HepG2 (cell line): ENCODE data around the gene PCGF2. TPM values are rescaled to one million over a fixed set of nuclear protein-coding genes. Genes with fewer than 3 reads are reported as not detected.

ENCODE experiments used
- AHR ChIP-seq: IDR thresholded peaks from 2 replicates; pipeline ENCODE4 v1.6.1; 2018; ENCODE audit warnings: missing genetic modification reagents, missing compliant biosample characterization
- BORCS8-MEF2B ChIP-seq: sonication (generic); formaldehyde crosslinking; IDR thresholded peaks from 2 replicates; pipeline ENCODE4 v1.8.0; 2022; ENCODE audit warnings: mild to moderate bottlenecking, missing genetic modification reagents
- BRD4 ChIP-seq: sonication (generic); formaldehyde crosslinking; IDR thresholded peaks from 2 replicates; pipeline ENCODE4 v1.4.0; 2020; ENCODE audit warnings: missing genetic modification reagents
- ELF3 ChIP-seq: IDR thresholded peaks from 2 replicates; pipeline ENCODE4 v1.6.1; 2016; ENCODE audit warnings: missing genetic modification reagents, missing compliant biosample characterization
- GTF3A ChIP-seq: sonication (generic); formaldehyde crosslinking; conservative IDR thresholded peaks from 2 replicates; pipeline ENCODE4 v1.4.0; 2020; ENCODE audit warnings: mild to moderate bottlenecking, missing genetic modification reagents
- KDM6A ChIP-seq: IDR thresholded peaks from 2 replicates; pipeline ENCODE4 v1.6.1; 2016; ENCODE audit warnings: low read depth
- MIXL1 ChIP-seq: IDR thresholded peaks from 2 replicates; pipeline ENCODE4 v1.6.1; 2016
- NFIC ChIP-seq: IDR thresholded peaks from 2 replicates; pipeline ENCODE4 v1.6.1; 2012; ENCODE audit warnings: mild to moderate bottlenecking, low read length, inconsistent platforms
- PAWR ChIP-seq: sonication (generic); formaldehyde crosslinking; IDR thresholded peaks from 2 replicates; pipeline ENCODE4 v1.4.0; 2020; ENCODE audit warnings: missing genetic modification reagents, mild to moderate bottlenecking, borderline replicate concordance
- PCBP2 ChIP-seq: fragments of 200-400 bp; formaldehyde crosslinking; optimal IDR thresholded peaks from 2 replicates; pipeline ENCODE3; 2018; ENCODE audit warnings: low read length, low read depth; ENCODE audit not compliant: poor library complexity, severe bottlenecking
- RNF2 ChIP-seq: fragments of 450-650 bp; conservative IDR thresholded peaks from 2 replicates; pipeline ENCODE4 v1.6.1; 2016; ENCODE audit warnings: low read depth
- SALL1 ChIP-seq: sonication (generic); formaldehyde crosslinking; IDR thresholded peaks from 2 replicates; pipeline ENCODE4 v1.8.0; 2022; ENCODE audit warnings: mild to moderate bottlenecking, missing genetic modification reagents
- SALL2 ChIP-seq: sonication (generic); formaldehyde crosslinking; IDR thresholded peaks from 2 replicates; pipeline ENCODE4 v1.8.1; 2023; ENCODE audit warnings: mild to moderate bottlenecking, missing genetic modification reagents, inconsistent platforms
- TARDBP ChIP-seq: sonication (generic); formaldehyde crosslinking; IDR thresholded peaks from 2 replicates; pipeline ENCODE4 v1.8.0; 2022; ENCODE audit warnings: mild to moderate bottlenecking, missing genetic modification reagents
- ZBTB7B ChIP-seq: sonication (generic); formaldehyde crosslinking; IDR thresholded peaks from 2 replicates; pipeline ENCODE4 v1.4.0; 2020; ENCODE audit warnings: missing genetic modification reagents
- ZFX ChIP-seq: sonication (generic); formaldehyde crosslinking; IDR thresholded peaks from 2 replicates; pipeline ENCODE4 v1.4.0; 2020; ENCODE audit warnings: mild to moderate bottlenecking, low read depth, missing genetic modification reagents, moderate library complexity
- ZNF253 ChIP-seq: sonication (generic); formaldehyde crosslinking; IDR thresholded peaks from 2 replicates; pipeline ENCODE4 v1.8.0; 2022; ENCODE audit warnings: mild to moderate bottlenecking, missing genetic modification reagents, borderline replicate concordance
- ZNF263 ChIP-seq: sonication (generic); formaldehyde crosslinking; IDR thresholded peaks from 2 replicates; pipeline ENCODE4 v1.4.0; 2020; ENCODE audit warnings: missing genetic modification reagents
- ZNF431 ChIP-seq: sonication (generic); formaldehyde crosslinking; IDR thresholded peaks from 2 replicates; pipeline ENCODE4 v1.9.0; 2022; ENCODE audit warnings: missing genetic modification reagents, low read depth, mild to moderate bottlenecking, borderline replicate concordance
- ZNF556 ChIP-seq: sonication (generic); formaldehyde crosslinking; IDR thresholded peaks from 2 replicates; pipeline ENCODE4 v1.4.0; 2020; ENCODE audit warnings: mild to moderate bottlenecking, missing genetic modification reagents, borderline replicate concordance
- ZNF670 ChIP-seq: sonication (generic); formaldehyde crosslinking; IDR thresholded peaks from 2 replicates; pipeline ENCODE4 v1.8.0; 2022; ENCODE audit warnings: mild to moderate bottlenecking, missing genetic modification reagents, borderline replicate concordance
- ZNF678 ChIP-seq: sonication (generic); formaldehyde crosslinking; IDR thresholded peaks from 2 replicates; pipeline ENCODE4 v1.4.0; 2020; ENCODE audit warnings: mild to moderate bottlenecking, missing genetic modification reagents
- ZNF713 ChIP-seq: sonication (generic); formaldehyde crosslinking; IDR thresholded peaks from 2 replicates; pipeline ENCODE4 v1.4.0; 2020; ENCODE audit warnings: mild to moderate bottlenecking, missing genetic modification reagents
- ZNF788 ChIP-seq: sonication (generic); formaldehyde crosslinking; IDR thresholded peaks from 2 replicates; pipeline ENCODE4 v1.5.0; 2020; ENCODE audit warnings: mild to moderate bottlenecking, missing genetic modification reagents, borderline replicate concordance
- polyA plus RNA-seq, 8 experiments: library from polyadenylated mRNA; depleted of rRNA in 3 of 8; stranded (reverse) in 7 of 8; unstranded in 1 of 8; fragments of >200 nt; fragmentation: Illumina TruSeq in 4 of 8; extraction: Trizol in 4 of 8; gene quantifications; 2 replicates each; pipeline versions ENCODE4 v1.2.1 to v1.2.3, GENCODE V29; 2011 to 2016; ENCODE audit warnings: low read depth in 4 of 8, missing spikeins in 1 of 8, mixed read lengths in 1 of 8; ENCODE audit not compliant: insufficient read depth in 1 of 8
- total RNA-seq, 5 experiments: library from RNA; depleted of rRNA; stranded (reverse); fragments of >200 nt; fragmentation: Illumina TruSeq; extraction: Trizol; gene quantifications; 2 replicates each; pipeline ENCODE4 v1.2.3, GENCODE V29; 2016; ENCODE audit warnings: low read depth in 1 of 5
- TF ChIP-seq, protein P1 (sequence below): IDR thresholded peaks from 2 replicates; pipeline ENCODE4 v1.6.1; 2016; ENCODE audit warnings: missing compliant biosample characterization, missing genetic modification reagents, borderline replicate concordance
- TF ChIP-seq, protein P2 (sequence below): sonication (generic); formaldehyde crosslinking; IDR thresholded peaks from 2 replicates; pipeline ENCODE4 v1.4.0; 2020; ENCODE audit warnings: mild to moderate bottlenecking, missing genetic modification reagents, borderline replicate concordance
- TF ChIP-seq, protein P3 (sequence below): IDR thresholded peaks from 2 replicates; pipeline ENCODE4 v1.6.1; 2016; ENCODE audit warnings: missing biosample characterization, missing genetic modification reagents, low read depth

Gene PCGF2
- total and polyA plus RNA-seq, 2 of the 13 experiments (the other 11 are each of a cell fraction or from before 2014, with no cell fraction given), result 11.6 to 29.4 TPM

DNA sequence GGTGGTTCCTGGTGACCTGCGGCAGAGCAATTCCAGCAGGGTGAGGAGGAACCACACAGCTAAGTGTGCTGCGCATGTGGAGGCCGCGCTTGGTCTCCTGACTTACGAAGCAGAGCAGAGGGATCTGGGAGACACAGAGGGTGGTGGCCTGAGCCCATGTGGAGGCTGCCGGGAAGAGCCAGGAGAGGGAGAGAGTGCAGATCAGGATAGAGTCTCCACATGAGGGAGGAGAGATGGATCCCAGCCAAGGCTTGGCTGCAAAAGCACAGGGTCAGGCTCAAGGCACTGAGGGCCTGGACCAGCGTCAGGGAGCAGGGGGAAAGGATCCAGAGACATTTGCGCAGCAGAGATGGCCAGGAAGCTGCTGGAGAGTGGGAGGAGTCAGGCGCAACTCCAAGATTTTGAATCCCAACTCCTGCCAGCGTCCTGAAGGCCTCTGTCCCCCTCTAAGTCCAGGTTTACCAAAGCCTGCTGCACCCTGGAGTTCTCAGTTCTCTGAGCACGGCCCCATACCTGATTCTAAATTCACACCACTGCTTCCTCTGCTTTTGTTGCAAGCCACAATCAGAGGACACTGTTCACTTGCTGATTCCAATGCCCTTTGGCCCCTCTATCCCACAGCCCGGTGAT lies 54.3 kb downstream of the PCGF2 start (continued):
- TF ChIP-seq, protein P1, sequence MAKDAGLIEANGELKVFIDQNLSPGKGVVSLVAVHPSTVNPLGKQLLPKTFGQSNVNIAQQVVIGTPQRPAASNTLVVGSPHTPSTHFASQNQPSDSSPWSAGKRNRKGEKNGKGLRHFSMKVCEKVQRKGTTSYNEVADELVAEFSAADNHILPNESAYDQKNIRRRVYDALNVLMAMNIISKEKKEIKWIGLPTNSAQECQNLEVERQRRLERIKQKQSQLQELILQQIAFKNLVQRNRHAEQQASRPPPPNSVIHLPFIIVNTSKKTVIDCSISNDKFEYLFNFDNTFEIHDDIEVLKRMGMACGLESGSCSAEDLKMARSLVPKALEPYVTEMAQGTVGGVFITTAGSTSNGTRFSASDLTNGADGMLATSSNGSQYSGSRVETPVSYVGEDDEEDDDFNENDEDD (CRISPR knock-in tag), result peak; percentile 32; the same call in 1 of the 2 replicates
- TF ChIP-seq, protein P2, sequence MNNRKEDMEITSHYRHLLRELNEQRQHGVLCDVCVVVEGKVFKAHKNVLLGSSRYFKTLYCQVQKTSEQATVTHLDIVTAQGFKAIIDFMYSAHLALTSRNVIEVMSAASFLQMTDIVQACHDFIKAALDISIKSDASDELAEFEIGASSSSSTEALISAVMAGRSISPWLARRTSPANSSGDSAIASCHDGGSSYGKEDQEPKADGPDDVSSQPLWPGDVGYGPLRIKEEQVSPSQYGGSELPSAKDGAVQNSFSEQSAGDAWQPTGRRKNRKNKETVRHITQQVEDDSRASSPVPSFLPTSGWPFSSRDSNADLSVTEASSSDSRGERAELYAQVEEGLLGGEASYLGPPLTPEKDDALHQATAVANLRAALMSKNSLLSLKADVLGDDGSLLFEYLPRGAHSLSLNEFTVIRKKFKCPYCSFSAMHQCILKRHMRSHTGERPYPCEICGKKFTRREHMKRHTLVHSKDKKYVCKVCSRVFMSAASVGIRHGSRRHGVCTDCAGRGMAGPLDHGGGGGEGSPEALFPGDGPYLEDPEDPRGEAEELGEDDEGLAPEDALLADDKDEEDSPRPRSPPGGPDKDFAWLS (CRISPR knock-in tag), result no peak
- 0 out of 2 replicates have a peak, but pooled peaks have one; percentile 47 for TF ChIP-seq BORCS8-MEF2B (CRISPR knock-in tag)
- no peak; the same call in 1 of the 2 replicates for TF ChIP-seq ZNF556 (CRISPR knock-in tag)
- peak; percentile 76 for TF ChIP-seq ZNF263
- no peak for TF ChIP-seq PAWR
- no peak for TF ChIP-seq GTF3A
- no peak for TF ChIP-seq ZBTB7B (CRISPR knock-in tag)
- TF ChIP-seq PCBP2, result no peak
- TF ChIP-seq AHR (CRISPR knock-in tag), result no peak; the same call in 1 of the 2 replicates
- peak; percentile 60; the same call in 1 of the 2 replicates for TF ChIP-seq SALL1 (CRISPR knock-in tag)
- TF ChIP-seq ZNF670, result no peak
- no peak for TF ChIP-seq ZNF713 (CRISPR knock-in tag)
- TF ChIP-seq RNF2, result no peak; the same call in 1 of the 2 replicates
- peak; percentile 47; the same call in 1 of the 2 replicates for TF ChIP-seq ZNF788
- TF ChIP-seq ELF3 (CRISPR knock-in tag), result no peak
- TF ChIP-seq BRD4, result peak; percentile 54; the same call in 1 of the 2 replicates
- TF ChIP-seq KDM6A (CRISPR knock-in tag), result no peak
- TF ChIP-seq NFIC, result no peak; the same call in 1 of the 2 replicates
- TF ChIP-seq ZFX (CRISPR knock-in tag), result no peak
- TF ChIP-seq MIXL1 (CRISPR knock-in tag), result no peak
- TF ChIP-seq TARDBP, result no peak
- TF ChIP-seq SALL2 (CRISPR knock-in tag), result no peak
- TF ChIP-seq, protein P3, sequence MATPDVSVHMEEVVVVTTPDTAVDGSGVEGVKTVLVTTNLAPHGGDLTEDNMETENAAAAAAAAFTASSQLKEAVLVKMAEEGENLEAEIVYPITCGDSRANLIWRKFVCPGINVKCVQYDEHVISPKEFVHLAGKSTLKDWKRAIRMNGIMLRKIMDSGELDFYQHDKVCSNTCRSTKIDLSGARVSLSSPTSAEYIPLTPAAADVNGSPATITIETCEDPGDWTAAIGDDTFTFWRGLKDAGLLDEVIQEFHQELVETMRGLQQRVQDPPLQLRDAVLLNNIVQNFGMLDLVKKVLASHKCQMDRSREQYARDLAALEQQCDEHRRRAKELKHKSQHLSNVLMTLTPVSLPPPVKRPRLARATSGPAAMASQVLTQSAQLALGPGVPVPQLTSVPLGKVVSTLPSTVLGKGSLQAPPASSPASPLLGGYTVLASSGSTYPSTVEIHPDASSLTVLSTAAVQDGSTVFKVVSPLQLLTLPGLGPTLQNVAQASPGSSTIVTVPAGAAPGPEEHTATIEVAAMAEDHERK (CRISPR knock-in tag), result no peak
- TF ChIP-seq ZNF431 (CRISPR knock-in tag), result no peak
- TF ChIP-seq ZNF678 (CRISPR knock-in tag), result peak; percentile 26; the same call in 1 of the 2 replicates
- no peak; the same call in 1 of the 2 replicates for TF ChIP-seq ZNF253 (CRISPR knock-in tag)
